K562 (cell line): ENCODE data around the gene TMEM132C.

ENCODE experiments used
- CBFB ChIP-seq: sonication (generic); formaldehyde crosslinking; IDR thresholded peaks from 2 replicates; pipeline ENCODE4 v1.4.0; 2020; ENCODE audit warnings: mild to moderate bottlenecking, missing genetic modification reagents
- CBX8 ChIP-seq: fragments of 200-600 bp; sonication (generic); IDR thresholded peaks from 2 replicates; pipeline ENCODE4 v1.6.1; 2012; ENCODE audit warnings: borderline replicate concordance, mixed run types, low read depth, mild to moderate bottlenecking, moderate library complexity, mixed read lengths, low read length, control low read depth, inconsistent platforms; ENCODE audit not compliant: poor library complexity, severe bottlenecking; ENCODE audit errors: extremely low read depth
- DPF2 ChIP-seq: fragments of 450-650 bp; IDR thresholded peaks from 2 replicates; pipeline ENCODE4 v1.6.1; 2016
- EZH2 ChIP-seq: IDR thresholded peaks from 2 replicates; pipeline ENCODE4 v1.6.1; 2012; ENCODE audit warnings: low read depth, mild to moderate bottlenecking, inconsistent platforms, low read length, borderline replicate concordance
- NCOA1 ChIP-seq: fragments of 450-650 bp; IDR thresholded peaks from 2 replicates; pipeline ENCODE4 v1.6.1; 2016; ENCODE audit warnings: low read depth
- POLR2A ChIP-seq: fragments of 450-650 bp; conservative IDR thresholded peaks from 2 replicates; pipeline ENCODE4 v1.6.1; 2016
- RAD21 ChIP-seq, 2 experiments: fragments of 250-450 bp in 1 of 2; fragments of 450-650 bp in 1 of 2; sonication (Bioruptor Pico) in 1 of 2; formaldehyde crosslinking in 1 of 2; IDR thresholded peaks in 1 of 2; conservative IDR thresholded peaks in 1 of 2; 2 replicates each; pipeline versions ENCODE4 v1.4.0 to v1.8.0; 2020 to 2022; ENCODE audit warnings: mild to moderate bottlenecking in 2 of 2, moderate library complexity in 1 of 2
- SIN3A ChIP-seq, 2 experiments: fragments of 150-350 bp in 1 of 2; IDR thresholded peaks; 2 replicates each; pipeline ENCODE4 v1.6.1; 2011 to 2016; ENCODE audit warnings: borderline replicate concordance in 2 of 2, low read depth in 2 of 2, low read length in 2 of 2, mild to moderate bottlenecking in 2 of 2, moderate library complexity in 2 of 2; ENCODE audit not compliant: control insufficient read depth in 1 of 2
- ZNF384 ChIP-seq: IDR thresholded peaks from 2 replicates; pipeline ENCODE4 v1.6.1; 2012; ENCODE audit warnings: low read depth, low read length, improper control_type of control experiment
- ZNF592 ChIP-seq: fragments of 450-650 bp; IDR thresholded peaks from 2 replicates; pipeline ENCODE4 v1.6.1; 2017; ENCODE audit warnings: antibody characterized with exemption, mild to moderate bottlenecking
- TF ChIP-seq, protein P1 (sequence below), 2 experiments: fragments of 450-650 bp in 1 of 2; sonication (generic) in 1 of 2; formaldehyde crosslinking in 1 of 2; IDR thresholded peaks in 1 of 2; conservative IDR thresholded peaks in 1 of 2; 2 replicates each; pipeline versions ENCODE4 v1.6.1 to v1.8.1; 2016 to 2023; ENCODE audit warnings: mild to moderate bottlenecking in 2 of 2, moderate library complexity in 2 of 2, inconsistent platforms in 1 of 2, missing genetic modification reagents in 1 of 2
- TF ChIP-seq, protein P2 (sequence below), 3 experiments: IDR thresholded peaks in 2 of 3; conservative IDR thresholded peaks in 1 of 3; 2 replicates each; pipeline ENCODE4 v1.5.1; 2011 to 2012; ENCODE audit warnings: low read length in 3 of 3, mild to moderate bottlenecking in 3 of 3, control low read depth in 2 of 3, improper control_type of control experiment in 1 of 3, inconsistent platforms in 1 of 3, low read depth in 1 of 3, mixed read lengths in 1 of 3, moderate library complexity in 1 of 3; ENCODE audit not compliant: insufficient read depth in 2 of 3

DNA sequence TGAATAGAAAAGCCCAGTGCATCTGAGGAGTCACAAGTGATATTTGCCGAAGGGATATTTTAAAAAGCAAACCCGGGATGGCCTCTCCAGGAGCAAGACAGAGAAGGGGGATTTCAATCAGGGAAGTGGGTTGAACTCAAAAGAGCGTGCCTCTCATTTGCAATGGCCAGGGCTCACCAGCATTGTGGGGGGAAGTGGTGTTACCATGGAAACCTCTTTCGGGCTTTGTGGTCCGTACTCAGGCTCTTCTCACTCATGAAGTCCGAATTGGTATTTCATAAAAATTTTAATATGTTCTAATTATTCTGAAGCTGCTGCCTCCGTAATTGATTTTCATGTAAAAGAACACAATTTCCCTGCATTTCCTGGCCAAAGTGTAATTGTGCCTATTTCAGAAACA is 476.9 kb downstream of the TMEM132C start:
- TF ChIP-seq, protein P1, sequence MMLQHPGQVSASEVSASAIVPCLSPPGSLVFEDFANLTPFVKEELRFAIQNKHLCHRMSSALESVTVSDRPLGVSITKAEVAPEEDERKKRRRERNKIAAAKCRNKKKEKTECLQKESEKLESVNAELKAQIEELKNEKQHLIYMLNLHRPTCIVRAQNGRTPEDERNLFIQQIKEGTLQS (IDR thresholded peaks at IDR 0.05) = no peak
- TF ChIP-seq, protein P1 (CRISPR knock-in tag; conservative IDR thresholded peaks at IDR 0.05) = no peak
- TF ChIP-seq POLR2A = no peak
- TF ChIP-seq RAD21 (CRISPR knock-in tag; conservative IDR thresholded peaks at IDR 0.05 in 1 of 2, IDR thresholded peaks at IDR 0.05 in 1 of 2) = no peak
- no peak for TF ChIP-seq SIN3A (IDR thresholded peaks at IDR 0.05; ENCODE audit: borderline replicate concordance in 2 of 2, control insufficient read depth in 1 of 2, low read depth in 2 of 2, low read length in 2 of 2)
- no peak for TF ChIP-seq ZNF384
- TF ChIP-seq, protein P2, sequence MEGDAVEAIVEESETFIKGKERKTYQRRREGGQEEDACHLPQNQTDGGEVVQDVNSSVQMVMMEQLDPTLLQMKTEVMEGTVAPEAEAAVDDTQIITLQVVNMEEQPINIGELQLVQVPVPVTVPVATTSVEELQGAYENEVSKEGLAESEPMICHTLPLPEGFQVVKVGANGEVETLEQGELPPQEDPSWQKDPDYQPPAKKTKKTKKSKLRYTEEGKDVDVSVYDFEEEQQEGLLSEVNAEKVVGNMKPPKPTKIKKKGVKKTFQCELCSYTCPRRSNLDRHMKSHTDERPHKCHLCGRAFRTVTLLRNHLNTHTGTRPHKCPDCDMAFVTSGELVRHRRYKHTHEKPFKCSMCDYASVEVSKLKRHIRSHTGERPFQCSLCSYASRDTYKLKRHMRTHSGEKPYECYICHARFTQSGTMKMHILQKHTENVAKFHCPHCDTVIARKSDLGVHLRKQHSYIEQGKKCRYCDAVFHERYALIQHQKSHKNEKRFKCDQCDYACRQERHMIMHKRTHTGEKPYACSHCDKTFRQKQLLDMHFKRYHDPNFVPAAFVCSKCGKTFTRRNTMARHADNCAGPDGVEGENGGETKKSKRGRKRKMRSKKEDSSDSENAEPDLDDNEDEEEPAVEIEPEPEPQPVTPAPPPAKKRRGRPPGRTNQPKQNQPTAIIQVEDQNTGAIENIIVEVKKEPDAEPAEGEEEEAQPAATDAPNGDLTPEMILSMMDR (IDR thresholded peaks at IDR 0.05 in 2 of 3, conservative IDR thresholded peaks at IDR 0.05 in 1 of 3; ENCODE audit: insufficient read depth in 2 of 3, low read depth in 1 of 3, low read length in 3 of 3) = no peak
- no peak for TF ChIP-seq DPF2
- TF ChIP-seq CBFB = no peak
- TF ChIP-seq NCOA1 = no peak
- TF ChIP-seq ZNF592 = no peak
- TF ChIP-seq EZH2 = no peak
- TF ChIP-seq CBX8 = no peak
